HG03520 (cell line): ENCODE data around the gene AOPEP.
"Not testable (repeated sequence)": the region's sequence is repeated elsewhere in the genome, so short reads cannot be mapped to it uniquely, and the experiment has no call there.

Experiments used
- ATAC-seq: cut with Tn5 transposase; IDR thresholded peaks from one replicate; pipeline ENCODE4 v1.9.1; 2021; ENCODE audit warnings: mild to moderate bottlenecking, moderate library complexity; ENCODE audit not compliant: unreplicated experiment

Gene AOPEP

DNA sequence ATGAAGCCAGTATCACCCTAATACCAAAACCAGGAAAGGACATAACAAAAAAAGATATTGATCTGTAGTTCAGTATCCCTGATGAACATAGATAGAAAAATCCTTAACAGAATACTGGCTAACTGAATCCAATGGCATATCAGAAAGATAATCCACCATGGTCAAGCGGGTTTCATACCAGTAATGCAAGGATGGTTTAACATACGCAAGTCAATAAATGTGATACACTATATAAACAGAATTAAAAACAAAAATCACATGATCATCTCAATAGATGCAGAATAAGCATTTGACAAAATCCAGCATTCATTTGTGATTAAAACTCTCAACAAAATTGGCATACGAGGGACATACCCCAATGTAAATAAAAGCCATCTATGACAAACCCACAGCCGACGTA, 110.9 kb downstream of the AOPEP start:
- ATAC-seq = no peak

DNA sequence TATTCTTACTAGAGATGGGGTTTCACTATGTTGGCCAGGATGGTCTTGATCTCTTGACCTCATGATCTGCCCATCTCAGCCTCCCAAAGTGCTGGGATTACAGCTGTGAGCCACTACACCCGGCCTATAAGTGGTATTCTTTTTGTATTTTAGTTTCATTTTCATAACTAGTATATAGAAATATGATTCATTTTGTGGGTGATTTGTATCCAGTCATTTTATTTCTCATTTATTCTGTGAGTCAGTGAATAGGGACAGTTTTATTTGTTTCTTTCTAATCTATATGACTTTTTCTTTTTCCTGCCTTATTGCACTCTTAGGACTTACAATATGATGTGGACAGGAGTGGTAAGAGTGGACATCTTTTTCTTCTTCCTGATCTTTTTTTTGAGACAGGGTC, 112.9 kb downstream of the AOPEP start:
- ATAC-seq = no peak

DNA sequence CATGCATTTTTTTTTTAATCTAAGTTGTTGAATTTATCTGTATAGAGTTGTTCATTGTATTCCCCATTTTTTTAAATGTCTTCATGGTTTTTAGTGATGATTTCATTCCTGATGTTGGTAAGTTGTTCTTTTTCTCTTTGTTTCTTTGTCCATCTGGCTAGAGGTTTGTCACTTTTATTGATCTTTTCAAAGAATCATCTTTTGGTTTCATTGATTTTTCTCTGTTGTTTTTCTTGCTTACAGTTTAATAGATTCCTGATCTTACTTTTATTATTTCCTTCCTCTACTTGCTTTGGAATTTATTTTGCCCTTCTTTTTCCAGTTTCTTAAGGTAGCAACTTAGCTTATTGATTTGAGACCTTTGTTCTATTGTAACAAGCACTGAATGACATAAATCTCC, 114.2 kb downstream of the AOPEP start:
- no peak for ATAC-seq

DNA sequence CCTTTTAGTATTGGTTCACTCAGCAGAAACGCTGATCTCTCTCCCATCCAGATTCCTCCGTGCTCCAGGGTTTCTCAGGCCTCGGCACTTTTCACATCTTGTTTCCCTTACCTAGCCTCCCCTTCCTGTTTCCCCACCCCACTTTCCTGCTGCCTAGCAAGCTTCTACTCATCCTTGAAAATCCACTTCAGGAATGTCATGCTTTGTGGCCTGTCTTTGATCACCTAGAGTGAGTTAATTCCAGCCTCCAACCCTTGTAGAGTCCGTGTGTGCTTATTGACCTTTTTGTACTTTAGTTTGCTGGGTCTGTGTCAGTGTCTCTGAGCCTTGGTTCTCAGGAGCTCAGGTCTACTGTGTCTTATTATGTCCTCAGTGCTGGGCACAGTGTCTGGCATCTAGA, 116.6 kb downstream of the AOPEP start:
- no peak for ATAC-seq

DNA sequence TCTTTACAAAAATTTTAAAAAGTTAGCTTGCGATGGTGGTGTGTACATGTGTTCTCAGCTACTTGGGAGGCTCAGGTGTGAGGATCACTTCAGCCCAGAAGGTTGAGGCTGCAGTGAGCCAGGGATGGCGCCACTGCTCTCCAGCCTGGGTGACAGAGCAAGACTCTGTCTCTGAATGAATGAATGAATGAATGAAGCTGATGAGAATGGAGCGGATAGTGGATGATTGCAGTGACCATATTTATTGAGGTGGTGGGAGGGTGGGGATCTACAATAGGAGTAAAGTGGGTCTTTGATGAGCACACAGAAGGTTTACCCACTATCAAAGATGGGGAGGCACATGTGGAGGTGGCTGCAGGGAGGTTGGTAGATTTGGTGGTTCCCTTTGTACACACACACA, 120.2 kb downstream of the AOPEP start:
- ATAC-seq = no peak

DNA sequence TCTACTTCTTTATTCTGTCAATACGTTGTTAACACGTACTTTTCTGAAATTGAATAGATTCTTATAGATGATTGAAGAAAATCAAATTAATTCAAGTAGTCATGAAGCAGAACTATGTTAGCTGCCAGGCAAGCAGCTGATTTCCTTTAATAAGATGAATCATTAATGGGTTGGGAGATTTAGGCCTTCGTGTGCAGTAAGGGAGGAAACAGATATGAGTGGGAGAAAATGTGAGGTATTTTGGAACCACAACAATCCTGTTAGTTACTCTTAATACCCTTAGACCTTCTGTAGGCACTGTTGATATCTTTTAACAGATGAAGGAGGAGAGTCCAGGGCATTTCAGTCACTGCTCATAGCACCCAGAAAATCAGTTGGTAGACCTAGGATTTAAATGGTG, 121.0 kb downstream of the AOPEP start:
- no peak for ATAC-seq

DNA sequence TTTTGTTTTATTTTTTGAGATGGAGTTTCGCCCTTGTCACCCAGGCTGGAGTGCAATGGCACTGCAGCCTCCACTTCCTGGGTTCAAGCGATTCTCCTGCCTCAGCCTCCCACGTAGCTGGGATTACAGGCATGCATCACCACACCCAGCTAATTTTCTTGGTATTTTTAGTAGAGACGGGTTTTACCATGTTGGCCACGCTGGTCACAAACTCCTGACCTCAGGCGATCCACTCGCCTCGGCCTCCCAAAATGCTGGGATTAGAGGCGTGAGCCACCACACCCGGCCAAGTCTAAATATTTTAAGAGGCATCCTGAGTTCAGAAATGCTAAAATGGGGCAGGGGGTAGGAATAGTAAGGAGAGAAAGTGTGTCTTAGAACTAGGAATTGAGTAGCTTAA, 122.3 kb downstream of the AOPEP start:
- not testable (repeated sequence) for ATAC-seq

DNA sequence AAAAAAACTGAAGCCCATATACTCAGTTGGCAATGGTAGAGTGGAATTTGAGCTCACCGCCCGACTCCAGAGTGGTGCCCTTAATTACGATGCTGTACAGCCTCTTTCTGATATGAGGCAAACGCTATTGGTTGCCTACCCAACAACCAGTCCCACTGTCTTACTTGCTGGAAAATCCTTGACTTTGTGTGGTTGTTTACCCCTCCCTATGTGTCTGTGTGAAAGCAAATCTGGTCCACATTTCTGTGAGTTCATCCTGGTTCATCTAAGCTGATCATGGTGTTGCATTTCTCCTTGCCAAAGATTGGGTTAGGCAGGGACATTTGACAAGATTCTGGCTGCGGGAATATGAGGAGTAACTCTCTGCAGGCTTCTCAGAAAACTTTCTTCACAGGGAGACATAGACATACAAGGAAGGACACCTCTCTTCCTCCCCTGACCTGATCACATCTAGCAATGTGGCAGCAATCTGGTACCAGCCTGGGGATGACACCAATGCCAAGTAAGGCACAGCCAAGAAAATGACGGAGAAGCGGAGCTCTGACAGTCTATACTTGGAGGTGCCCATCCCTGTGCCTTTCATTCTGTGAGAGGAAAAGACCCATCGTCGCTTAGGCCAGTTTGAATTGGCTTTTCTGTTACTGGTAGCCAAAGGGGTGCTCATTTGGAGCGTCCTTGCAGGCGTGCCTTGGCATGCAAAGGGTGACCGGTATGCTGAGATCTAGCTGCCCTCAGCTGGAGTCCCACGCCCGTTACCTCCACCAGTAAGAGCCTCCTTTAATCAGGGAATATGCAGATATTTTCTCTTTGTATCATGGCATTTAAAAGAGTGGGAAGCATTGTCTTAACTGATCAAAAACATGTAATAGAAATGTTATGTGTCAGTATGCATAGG, 124.3 kb downstream of the AOPEP start:
- no peak for ATAC-seq

DNA sequence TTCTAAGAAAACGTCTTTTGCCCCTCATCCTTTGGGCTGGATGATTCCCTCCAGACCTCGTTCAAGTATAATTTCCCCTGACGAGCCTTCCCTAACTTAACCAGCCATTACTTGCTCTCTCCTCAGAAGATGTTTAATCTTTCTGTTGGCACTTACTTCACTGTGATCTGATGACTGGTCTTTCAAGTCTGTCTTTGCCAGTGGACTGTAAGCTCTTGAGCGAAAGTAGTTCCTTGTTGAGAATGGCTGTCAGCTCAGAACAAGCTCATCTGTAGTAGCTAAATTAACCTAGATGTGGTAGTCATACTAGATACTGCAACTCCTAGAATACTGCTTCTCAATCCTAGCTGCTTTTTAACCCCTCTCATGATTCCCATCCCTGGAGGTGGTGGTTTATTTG, 125.0 kb downstream of the AOPEP start:
- no peak for ATAC-seq

DNA sequence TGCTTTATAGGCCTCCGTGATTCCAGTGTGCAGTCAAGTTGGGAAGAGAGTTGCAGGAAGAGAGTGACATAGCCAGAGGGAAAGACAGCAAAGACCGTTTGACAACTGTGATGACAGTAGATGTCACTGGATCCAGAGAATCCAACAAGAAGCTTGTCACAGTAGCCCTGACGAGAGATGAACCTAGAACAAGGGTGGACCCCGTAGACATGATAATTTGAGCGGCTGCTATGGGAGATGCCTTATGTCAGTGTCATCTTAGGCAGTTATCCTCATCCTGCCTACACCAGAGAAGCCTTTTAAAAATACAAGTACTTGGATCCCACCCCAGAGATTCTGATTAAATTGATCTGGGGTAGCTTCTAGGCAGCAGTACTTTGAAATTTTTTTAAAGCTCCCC, 125.4 kb downstream of the AOPEP start:
- ATAC-seq = no peak

DNA sequence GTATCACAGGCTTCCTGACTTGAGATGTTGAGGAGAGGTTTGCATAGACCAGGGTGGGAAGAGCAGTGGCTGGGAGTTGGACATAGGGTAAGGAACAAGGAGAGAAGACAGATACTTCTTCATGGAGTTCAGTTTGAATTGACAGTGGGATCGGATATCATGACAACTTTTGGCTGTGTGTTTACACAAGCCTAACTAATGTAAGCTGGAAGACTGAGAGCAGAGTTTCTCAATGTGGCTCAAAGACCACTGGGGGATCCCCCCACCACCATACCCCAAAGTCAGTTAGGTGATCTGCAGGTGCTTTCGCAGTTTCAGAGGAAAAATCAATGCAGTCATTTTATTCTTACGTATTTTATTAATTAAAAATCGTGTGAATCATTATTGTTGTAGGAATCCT, 125.9 kb downstream of the AOPEP start:
- no peak for ATAC-seq

DNA sequence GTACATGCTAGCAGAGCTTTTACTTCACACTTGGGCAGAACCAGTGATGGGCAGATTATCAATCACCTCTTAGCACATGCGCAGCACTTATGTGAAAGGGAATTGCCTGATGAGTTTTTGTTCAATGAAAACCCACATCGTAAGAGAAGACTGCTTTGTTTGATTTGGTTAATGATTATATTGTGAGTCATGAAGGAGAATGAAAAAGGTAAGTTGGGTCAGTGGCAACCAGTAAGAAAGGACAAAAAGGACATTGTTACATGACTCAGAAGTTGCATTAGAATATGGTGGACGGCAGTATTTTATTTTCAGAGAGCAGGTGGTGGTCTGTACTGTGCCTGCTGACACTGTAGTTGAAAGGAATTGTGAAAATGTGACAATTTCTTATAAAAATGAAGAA, 127.4 kb downstream of the AOPEP start:
- no peak for ATAC-seq

DNA sequence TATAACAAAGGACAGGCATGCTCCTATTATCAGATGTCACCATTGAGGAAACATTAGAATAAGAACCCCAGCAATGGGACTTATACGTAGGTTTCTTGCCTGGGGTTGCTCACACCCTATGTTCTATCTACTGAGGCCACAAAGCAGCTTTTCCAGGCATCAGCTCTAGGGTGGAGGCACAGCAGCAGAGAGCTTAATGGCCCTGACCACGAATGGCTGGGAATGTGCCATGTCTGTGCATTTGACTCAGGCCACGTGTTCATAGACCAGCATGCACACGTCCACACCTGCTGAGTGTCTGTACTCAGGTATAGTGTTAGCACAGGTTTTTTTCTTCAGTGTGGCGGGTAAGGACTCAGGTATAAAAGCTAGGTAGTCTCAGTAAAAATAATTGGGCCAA, 129.4 kb downstream of the AOPEP start:
- ATAC-seq = no peak

DNA sequence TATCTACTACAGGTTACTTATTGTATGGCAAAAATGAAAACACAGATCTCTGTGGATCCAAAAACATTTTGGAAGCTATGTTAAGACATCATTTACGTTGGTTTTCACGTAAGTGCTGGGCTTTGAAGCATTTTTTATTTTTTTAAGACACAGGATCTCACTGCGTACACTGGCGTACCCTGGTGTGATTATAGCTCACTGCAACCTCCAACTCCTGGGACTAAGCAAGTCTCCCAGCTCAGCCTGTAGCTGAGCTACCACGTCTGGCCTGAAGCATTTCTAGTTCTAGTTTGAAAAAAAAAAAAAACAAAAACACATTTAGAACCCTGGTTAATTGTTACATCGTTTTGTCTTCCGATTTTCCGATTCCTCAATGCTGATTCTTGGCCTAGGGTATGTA, 131.3 kb downstream of the AOPEP start:
- ATAC-seq = no peak

DNA sequence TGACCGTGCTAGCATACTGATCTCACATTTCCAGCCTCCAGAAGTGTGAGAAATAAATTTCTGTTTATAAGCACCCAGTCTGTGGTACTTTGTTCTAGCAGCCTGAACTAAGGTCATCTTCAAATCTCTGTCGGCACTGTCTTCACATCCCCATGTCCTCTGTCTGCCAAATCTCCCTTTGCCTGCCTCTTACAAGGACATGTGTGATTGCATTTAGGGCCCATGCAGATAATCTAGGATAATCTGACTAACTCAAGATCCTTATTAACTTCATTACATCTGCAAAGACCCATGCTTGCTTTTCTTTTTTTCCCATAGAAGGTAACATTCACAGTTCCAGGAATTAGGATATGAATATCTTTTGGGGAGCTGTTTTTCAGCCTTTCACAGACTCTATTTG, 132.7 kb downstream of the AOPEP start:
- no peak for ATAC-seq

DNA sequence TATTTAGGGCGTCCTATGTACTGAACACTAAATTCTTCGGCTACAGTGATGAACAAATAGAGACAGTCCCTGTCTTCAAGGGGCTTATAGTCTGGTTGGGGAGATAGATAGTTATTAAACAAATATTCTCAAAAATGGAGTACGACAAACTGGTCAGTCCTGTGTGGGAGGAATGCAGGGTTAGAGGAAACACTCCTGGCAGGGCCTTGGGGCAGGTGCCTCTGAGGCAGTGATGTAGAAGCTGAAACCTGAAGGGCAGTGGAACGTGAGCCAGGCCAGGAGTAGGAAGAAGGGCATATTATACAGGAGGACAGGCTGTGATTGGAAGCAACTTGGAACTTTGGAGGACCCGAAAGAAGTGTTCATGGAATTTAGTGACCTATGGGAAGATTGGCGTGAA, 133.4 kb downstream of the AOPEP start:
- ATAC-seq = no peak

DNA sequence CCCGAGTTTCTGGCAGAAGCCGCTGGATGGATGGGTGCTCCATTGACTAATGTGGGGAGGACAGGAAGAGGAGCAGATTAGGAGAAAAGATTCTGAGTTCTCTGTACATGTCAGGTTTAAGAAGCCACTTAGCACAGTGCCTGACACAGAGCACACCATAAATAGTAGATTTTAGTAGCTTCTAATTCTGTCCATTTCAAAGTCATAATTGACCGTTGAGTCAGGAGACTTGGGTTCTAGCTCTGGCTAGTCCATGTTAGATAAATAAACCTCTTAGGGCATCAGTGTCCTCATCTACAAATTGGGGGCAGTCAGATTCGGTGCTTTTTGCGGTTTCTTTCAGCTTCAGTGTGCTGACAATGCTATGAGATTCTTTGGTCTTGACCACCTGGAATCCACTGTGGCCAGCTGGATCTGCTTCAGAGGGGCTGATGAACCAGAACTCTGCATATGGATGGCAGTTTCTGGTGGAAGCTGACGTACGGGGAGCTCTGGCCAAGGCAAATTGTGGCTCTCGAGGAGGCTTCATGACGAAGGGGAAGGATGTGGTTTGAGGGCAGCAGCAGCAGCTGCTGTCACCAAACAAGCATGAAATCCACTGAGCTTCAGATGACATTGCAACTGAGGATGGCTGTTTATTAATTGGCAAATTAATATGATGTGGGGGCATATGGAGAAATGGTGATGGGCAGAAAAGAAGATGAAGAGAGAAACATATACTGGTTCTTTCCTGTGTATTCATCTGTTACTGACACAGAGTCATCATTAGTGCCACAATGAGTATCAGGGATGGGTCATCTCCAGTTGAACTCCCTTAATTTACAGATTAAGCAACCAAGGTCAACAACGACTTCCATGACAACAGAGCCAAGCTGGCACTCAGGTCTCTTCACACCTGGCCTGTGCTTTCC, 134.4 kb downstream of the AOPEP start:
- ATAC-seq = peak; percentile 90

DNA sequence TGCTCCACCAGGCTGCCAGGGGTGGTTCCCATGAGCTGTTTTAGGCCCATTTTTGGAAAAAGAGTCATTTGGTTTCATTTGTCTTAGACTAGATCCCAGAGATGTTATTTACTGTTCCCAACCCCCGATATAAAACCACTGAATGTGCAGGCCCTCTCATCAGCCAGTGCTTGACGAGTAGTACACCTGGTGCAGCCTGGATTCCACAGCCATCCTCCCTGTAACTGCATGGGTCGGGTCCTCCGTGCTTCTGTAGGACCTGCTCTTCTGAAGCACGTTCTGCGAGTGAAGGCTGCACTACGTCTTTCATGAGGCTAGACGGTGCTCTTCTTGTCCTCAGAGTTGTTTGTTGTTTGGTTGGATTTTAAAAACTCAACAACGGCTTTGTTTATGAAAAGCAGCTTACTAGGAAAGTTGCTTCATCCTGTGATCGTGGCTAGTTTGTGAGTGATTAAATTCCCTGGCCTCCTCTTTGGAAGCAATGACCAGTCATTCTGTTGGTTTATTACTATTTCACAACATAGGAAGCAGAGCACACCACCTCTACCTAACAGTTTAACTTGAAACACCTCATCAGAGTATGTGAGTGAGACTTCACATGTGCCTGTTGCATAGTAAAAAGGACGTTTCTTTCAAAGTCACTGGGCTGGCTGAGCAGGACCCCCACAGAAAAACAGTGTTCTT, 135.2 kb downstream of the AOPEP start:
- no peak for ATAC-seq

DNA sequence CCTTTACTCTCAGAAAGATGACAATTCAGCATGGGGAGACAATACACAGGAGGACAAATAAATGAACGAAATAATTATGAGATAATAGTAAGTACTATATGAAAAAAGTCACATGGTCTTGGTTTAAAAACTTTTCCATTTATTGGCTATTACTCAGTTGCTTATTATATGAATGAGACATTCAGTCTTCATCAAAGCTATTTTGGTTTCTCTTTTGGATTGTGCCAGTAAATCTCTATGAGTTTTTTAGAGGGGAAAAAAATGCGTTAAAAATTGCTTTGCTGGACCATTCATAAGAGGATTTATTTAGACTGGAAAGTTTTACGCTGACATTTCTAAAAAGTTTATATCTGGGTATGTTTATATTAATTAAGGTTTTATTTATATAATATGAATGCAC, 137.7 kb downstream of the AOPEP start:
- ATAC-seq = no peak

DNA sequence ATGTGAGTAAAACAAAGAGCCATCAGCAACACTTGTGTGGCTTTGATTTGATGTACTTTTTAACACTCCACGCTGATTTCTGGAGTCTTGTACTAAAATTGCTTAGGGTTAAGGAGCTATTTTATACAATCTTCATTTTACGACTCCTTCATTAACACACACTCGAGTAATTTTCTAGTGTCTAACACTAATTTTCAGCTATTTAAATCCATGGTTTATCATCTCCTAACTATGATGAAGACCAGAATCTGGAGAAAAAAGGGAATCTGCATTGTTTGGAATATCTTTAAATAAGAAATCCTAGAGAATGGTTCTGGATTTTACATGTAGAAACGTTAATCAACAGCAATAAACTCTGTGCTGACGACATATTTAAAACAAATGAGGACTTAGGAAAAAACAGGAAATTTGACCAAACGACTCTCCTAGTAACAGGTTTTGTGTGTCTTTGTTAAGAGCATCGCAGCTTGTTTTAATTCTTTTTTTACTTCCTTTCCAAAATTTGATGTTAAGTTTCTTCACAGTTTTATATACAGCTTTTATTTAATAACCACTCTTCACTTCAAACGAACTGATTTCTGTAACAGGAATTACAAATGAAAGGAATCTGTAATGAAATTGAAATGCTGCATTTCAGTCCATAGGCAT, 138.5 kb downstream of the AOPEP start:
- ATAC-seq = no peak
